WI38 (cell line): Measurements from ENCODE around the gene MICAL2.

Experiments
- H3K4me3 ChIP-seq: 2 replicates; pipeline ENCODE4 v1.5.1; 2011; ENCODE audit warnings: low read depth, mild to moderate bottlenecking, control low read depth, low read length
- TF ChIP-seq, protein P1 (sequence below): IDR thresholded peaks from 2 replicates; pipeline ENCODE4 v1.5.1; 2012; ENCODE audit warnings: low read depth, mild to moderate bottlenecking, control low read depth, low read length

The MICAL2 gene

GRCh38 chr11:12120031-12121008 lies 9.9 kb downstream of the MICAL2 start:
- H3K4me3 ChIP-seq: no peak overlapping the region
- TF ChIP-seq, protein P1, sequence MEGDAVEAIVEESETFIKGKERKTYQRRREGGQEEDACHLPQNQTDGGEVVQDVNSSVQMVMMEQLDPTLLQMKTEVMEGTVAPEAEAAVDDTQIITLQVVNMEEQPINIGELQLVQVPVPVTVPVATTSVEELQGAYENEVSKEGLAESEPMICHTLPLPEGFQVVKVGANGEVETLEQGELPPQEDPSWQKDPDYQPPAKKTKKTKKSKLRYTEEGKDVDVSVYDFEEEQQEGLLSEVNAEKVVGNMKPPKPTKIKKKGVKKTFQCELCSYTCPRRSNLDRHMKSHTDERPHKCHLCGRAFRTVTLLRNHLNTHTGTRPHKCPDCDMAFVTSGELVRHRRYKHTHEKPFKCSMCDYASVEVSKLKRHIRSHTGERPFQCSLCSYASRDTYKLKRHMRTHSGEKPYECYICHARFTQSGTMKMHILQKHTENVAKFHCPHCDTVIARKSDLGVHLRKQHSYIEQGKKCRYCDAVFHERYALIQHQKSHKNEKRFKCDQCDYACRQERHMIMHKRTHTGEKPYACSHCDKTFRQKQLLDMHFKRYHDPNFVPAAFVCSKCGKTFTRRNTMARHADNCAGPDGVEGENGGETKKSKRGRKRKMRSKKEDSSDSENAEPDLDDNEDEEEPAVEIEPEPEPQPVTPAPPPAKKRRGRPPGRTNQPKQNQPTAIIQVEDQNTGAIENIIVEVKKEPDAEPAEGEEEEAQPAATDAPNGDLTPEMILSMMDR: no peak

DNA sequence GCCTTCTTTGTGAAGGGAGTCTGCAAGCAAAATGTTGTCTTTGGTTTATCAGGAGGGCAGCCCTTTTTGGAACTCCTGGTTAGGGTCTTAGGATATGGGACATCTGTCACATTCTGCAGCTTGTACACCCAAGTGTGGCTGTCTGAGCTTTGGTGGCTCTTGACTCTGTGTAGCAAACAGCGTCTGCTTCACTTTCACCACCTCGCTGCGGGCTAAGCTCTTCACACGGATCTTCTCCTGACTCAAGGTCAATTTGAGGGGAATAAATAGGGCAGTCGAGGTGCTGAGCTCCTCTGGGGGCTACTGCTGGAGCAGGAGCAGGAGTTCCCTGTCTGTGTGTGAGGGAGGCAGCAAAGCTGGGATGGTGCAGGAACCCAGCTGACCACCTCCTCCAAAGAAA lies 10.6 kb downstream of the MICAL2 start:
- TF ChIP-seq, protein P1: no peak
- no peak overlapping the region for H3K4me3 ChIP-seq

- TF ChIP-seq, protein P1: no peak
- H3K4me3 ChIP-seq: no peak overlapping the region
Measured at GRCh38 chr11:12121517-12121916, 11.1 kb downstream of the MICAL2 start.

- no peak overlapping the region for H3K4me3 ChIP-seq
- TF ChIP-seq, protein P1: peak; percentile 19; the same call in 1 of the 2 replicates
Measured at GRCh38 chr11:12122083-12122482, 11.7 kb downstream of the MICAL2 start.

- H3K4me3 ChIP-seq: no peak overlapping the region
- TF ChIP-seq, protein P1: no peak
Measured at GRCh38 chr11:12123273-12123672, 12.9 kb downstream of the MICAL2 start.

- TF ChIP-seq, protein P1: no peak
- no peak overlapping the region for H3K4me3 ChIP-seq
Measured at GRCh38 chr11:12123799-12124198, 13.4 kb downstream of the MICAL2 start.

GRCh38 chr11:12124306-12124705 lies 13.9 kb downstream of the MICAL2 start:
- H3K4me3 ChIP-seq: no peak overlapping the region
- TF ChIP-seq, protein P1: no peak
